HG03095 (cell line): ENCODE data around the gene ZNF878.

ENCODE experiments used
- ATAC-seq: cut with Tn5 transposase; IDR thresholded peaks from one replicate; pipeline ENCODE4 v1.9.1; 2021; ENCODE audit warnings: moderate library complexity; ENCODE audit not compliant: unreplicated experiment

The ZNF878 gene

DNA sequence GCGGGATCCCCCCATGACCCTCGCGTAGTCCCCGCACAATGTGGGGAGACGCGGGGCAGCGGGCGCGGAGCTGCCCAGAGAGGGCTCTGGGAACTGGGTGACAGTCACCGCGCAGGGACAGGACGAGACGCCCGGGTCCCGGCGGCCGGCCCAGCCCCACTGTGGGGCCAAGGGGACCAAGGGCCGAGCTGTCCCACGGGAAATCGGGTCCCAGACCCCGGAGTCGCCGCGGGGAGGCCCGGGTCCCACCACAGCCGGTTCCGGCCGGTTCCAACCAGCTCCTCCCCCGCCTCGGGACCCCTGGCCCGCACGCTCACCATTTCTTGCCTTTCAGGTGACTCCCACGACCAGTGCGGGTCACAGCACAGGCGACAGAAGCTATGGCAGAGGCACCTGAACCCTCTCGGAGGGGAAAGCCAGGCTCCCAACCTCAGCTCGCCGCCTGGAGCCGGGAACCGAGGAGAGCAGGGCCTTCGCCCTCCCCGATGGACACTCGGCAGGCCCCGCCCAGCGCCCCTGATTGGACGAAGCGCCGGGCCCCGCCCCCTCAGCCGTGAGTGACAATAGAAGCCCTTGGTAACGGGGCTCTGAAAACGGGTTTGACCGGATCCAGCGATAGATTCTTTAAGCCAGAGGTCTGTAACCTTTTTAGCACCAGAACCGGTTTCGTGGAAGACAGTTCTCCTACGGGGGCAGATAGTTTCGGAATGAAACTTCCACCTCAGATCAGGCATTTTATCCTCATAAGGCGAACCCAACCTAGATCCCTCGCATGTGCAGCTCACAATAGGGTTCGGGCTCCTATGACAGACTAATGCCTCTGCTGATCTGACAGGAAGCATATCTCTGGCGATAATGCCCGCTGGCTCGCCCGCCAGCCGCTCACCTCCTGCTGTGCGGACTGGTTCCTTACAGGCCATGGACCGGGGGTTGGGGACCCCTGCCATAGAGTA, 17.3 kb downstream of the ZNF878 start, which contains the start of gene ZNF433:
Gene ZNF433, minus strand, starts transcription at position 460 of the 953 bp plus-strand sequence. Its CDS starts 140 bp downstream, at position 320.
- peak; percentile 85 for ATAC-seq

DNA sequence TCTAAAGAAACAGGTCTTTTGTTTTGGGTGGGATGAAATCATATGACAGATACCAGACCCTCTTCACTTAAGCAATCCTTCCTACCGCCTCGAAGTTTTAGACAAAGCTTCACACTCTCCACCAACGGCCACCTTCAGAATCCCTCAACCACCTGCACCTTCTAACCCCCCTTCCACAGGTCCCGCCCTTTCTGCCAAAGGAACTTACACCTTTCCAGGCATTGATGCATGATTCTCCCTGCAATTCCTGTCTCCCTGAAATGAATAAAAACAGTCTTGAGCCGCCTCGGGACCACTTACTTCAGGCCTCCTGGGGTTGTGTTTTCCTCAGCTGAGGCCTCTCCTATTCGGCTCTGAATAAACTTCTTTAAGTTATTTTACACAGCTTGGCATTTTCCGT, 18.1 kb downstream of the ZNF878 start:
- no peak for ATAC-seq

DNA sequence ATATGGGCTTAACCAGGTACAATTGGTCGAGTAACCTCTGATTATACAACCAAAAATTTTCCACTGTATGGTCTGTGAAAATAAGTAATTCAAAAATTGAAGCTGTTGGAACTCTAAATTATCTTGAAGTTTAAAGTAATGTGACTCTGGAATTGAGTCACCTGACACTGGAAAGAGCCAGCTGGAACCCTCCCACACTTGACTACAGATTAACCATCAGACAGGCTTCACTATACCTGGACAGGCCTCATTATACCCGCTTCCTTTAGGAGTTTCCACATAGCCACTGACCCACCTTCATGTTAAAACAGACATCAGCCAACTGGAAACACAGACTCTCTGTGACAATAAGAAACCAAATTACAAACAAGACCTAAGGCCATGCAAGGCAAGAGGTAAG, 18.6 kb downstream of the ZNF878 start:
- ATAC-seq, result no peak

DNA sequence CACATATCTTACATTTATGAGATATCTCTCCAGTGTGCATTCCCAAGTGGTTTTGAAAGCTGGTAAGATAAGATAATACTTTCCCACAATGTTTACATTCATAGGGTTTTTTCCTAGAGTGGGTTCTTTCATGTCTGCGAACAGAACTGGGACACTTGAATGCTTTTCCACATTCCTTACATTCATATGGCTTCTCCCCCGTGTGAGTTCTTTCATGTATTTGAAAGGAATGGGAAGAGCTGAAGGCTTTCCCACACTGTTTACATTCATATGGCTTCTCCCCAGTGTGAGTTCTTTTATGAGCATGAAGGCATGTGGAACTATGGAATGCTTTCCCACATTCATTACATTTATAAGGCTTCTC, 37.0 kb downstream of the ZNF878 start:
- no peak for ATAC-seq

DNA sequence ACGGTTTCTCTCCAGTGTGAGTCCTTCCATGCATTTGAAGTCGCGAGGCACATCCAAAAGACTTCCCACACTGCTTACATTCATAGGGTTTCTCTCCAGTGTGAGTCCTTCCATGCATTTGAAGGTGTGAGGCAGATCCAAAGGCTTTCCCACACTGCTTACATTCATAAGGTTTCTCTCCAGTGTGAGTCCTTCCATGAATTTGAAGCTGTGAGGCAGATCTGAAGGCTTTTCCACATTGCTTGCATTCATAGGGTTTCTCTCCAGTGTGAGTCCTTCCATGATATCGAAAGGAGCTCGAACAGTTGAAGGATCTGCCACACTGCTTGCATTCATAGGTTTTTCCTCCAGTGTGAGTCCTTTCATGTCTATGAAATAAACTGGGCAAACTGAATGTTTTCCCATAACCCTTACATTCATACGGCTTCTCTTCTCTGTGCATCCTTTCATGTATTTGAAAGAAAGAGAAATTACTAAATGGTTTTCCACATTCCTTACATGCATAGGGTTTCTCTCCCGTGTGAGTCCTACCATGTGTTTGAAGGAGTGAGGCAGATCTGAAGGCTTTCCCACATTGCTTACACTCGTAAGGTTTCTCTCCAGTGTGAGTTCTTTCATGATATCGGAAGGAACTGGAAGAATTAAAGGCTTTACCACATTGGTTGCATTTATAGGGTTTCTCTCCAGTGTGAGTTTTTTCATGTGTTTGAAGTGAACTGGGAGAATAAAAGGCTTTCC, 37.6 kb downstream of the ZNF878 start:
- ATAC-seq, result no peak

DNA sequence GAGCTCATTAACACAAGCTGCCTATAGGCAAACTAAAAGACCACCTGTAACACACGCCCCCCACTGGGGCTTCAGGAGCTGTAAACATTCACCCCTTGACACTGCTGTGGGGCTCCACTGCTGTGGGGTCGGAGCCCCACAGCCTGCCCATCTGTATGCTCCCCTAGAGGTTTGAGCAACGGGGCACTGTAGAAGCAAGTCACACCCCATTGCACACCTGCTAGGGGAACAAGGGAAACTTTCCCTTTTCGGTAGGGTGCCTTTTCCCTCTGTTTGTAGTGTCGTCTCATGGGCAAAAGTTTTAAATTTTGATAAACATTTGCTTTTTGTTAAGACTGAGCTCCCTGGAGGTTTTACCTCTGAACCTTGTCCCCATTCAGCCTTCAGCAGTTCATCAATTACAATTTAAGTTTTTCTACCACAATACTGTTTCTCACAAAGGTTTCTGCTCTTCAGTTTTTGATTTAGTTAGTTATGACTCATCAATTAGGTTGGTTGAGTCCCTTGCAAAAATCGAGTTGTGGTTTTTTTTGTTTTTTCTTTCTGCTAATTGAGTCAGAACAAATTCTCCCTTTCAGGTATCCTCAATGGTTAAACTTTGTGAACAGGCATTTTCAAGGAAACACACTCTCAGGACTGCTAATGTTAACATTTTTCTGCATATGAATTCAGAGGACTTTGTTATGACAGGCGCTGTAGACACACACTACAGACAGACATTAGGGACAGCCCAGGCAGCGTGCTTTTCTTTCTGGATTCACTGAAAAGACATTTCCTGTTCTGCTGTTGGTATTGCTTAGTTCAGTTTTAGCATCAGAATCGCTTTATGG, 52.4 kb downstream of the ZNF878 start:
- no peak for ATAC-seq

DNA sequence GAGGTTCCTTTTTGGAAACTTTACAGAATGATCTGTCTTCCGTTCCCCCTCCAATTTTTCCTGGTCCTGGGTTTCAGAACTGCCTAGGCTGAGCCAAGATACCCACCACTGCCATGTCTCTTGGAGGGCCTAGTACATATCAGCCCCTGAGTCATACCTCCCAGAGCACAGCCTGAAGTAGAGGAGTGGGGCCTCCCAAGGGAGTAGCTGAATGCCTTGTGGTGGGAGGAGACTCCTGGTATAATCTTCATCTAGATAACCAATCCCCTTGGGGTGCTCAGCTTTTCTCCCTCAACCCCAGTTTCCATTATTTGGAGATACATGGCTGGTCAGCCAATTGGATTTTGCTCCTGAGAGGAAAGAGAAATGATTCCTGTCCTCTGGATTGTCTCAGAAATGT, 57.6 kb downstream of the ZNF878 start:
- no peak for ATAC-seq
